ENCODE data around the gene KCTD5. TPM values are rescaled to one million over a fixed set of nuclear protein-coding genes. Genes with fewer than 3 reads are reported as not detected.
"Not testable (repeated sequence)": the region's sequence is repeated elsewhere in the genome, so short reads cannot be mapped to it uniquely, and the experiment has no call there.

The KCTD5 gene
- 26.0 and 27.2 TPM in 2 replicates for total RNA-seq

- peak; percentile 81 for DNase-seq (ENCODE audit: low read depth, low spot score)
Measured at GRCh38 chr16:2682209-2683021, at the start of gene KCTD5. Gene KCTD5, plus strand, starts transcription at chr16:2682523. Its CDS starts 26 bp downstream, at chr16:2682549.

- DNase-seq (ENCODE audit: low read depth, low spot score), result not testable (repeated sequence)
Measured at GRCh38 chr16:2639071-2639721, 43.1 kb upstream of the KCTD5 start.

- DNase-seq (ENCODE audit: low read depth, low spot score), result not testable (repeated sequence)
Measured at GRCh38 chr16:2639722-2640072, 42.6 kb upstream of the KCTD5 start.

GRCh38 chr16:2642561-2642960 lies 39.8 kb upstream of the KCTD5 start:
- DNase-seq (ENCODE audit: low read depth, low spot score), result not testable (repeated sequence)

- not testable (repeated sequence) for DNase-seq (ENCODE audit: low read depth, low spot score)
Measured at GRCh38 chr16:2644754-2645453, 37.4 kb upstream of the KCTD5 start.

GRCh38 chr16:2651268-2651871 lies 31.0 kb upstream of the KCTD5 start:
- DNase-seq (ENCODE audit: low read depth, low spot score), result not testable (repeated sequence)

GRCh38 chr16:2653915-2654314 lies 28.4 kb upstream of the KCTD5 start:
- not testable (repeated sequence) for DNase-seq (ENCODE audit: low read depth, low spot score)

GRCh38 chr16:2654949-2655348 lies 27.4 kb upstream of the KCTD5 start:
- not testable (repeated sequence) for DNase-seq (ENCODE audit: low read depth, low spot score)

- no peak for DNase-seq (ENCODE audit: low read depth, low spot score)
Measured at GRCh38 chr16:2656985-2657384, 25.3 kb upstream of the KCTD5 start.

GRCh38 chr16:2657803-2658202 lies 24.5 kb upstream of the KCTD5 start:
- DNase-seq (ENCODE audit: low read depth, low spot score), result not testable (repeated sequence)

GRCh38 chr16:2659560-2659959 lies 22.8 kb upstream of the KCTD5 start:
- not testable (repeated sequence) for DNase-seq (ENCODE audit: low read depth, low spot score)

GRCh38 chr16:2660014-2660662 lies 22.2 kb upstream of the KCTD5 start:
- DNase-seq (ENCODE audit: low read depth, low spot score), result not testable (repeated sequence)

GRCh38 chr16:2660755-2661373 lies 21.5 kb upstream of the KCTD5 start:
- DNase-seq (ENCODE audit: low read depth, low spot score), result not testable (repeated sequence)

GRCh38 chr16:2663553-2664546 lies 18.5 kb upstream of the KCTD5 start:
- no peak for DNase-seq (ENCODE audit: low read depth, low spot score)

GRCh38 chr16:2664574-2664982 lies 17.7 kb upstream of the KCTD5 start:
- DNase-seq (ENCODE audit: low read depth, low spot score), result no peak

- DNase-seq (ENCODE audit: low read depth, low spot score), result not testable (repeated sequence)
Measured at GRCh38 chr16:2666671-2667070, 15.7 kb upstream of the KCTD5 start.

- not testable (repeated sequence) for DNase-seq (ENCODE audit: low read depth, low spot score)
Measured at GRCh38 chr16:2669587-2669986, 12.7 kb upstream of the KCTD5 start.

GRCh38 chr16:2670017-2670416 lies 12.3 kb upstream of the KCTD5 start:
- not testable (repeated sequence) for DNase-seq (ENCODE audit: low read depth, low spot score)

GRCh38 chr16:2671193-2671592 lies 11.1 kb upstream of the KCTD5 start:
- not testable (repeated sequence) for DNase-seq (ENCODE audit: low read depth, low spot score)
